ENCODE measurements around the gene OXCT1. TPM values are rescaled to one million over a fixed set of nuclear protein-coding genes. Genes with fewer than 3 reads are reported as not detected.

Gene OXCT1
- total RNA-seq, 2 donors from 2014 or later = 32.8 to 161 TPM

DNA sequence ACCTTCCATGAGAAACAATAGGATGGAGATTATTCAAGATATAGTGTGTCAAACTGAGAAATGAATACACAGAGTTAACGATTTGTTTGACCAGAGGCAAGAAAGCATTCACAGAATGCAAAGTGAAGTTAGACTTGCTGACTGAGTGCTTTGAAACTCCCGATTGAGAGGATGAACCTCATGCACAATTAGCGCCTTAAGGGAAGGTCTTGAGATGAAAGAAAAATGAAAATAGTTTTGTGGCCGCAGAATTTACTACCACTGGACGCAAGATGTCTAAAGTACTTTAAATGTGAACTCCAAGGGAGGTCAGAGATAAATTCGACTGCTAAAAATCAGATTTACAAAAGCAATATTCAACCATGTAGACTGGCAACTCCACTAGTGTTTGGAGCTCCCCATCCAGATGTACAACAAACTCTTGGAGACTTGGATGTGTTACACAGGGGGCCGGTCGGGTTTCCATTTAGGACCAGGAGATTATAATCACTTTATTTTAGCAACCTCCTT is 33.2 kb upstream of the OXCT1 start:
- H3K36me3 ChIP-seq = no peaks in the 10 kb centered on the region
- peak overlapping the region; percentile 89 to 94 for H3K27ac ChIP-seq
- no peaks in the 10 kb centered on the region for H3K9me3 ChIP-seq
- H3K4me1 ChIP-seq = peaks cover 0 to 30% of the 10 kb centered on the region in 2 donors
- H3K27me3 ChIP-seq = no peaks in the 10 kb centered on the region
- DNase-seq (ENCODE audit: low spot score) = no peak
- TF ChIP-seq CTCF (IDR thresholded peaks at IDR 0.05) = no peak
- H3K4me3 ChIP-seq = peak overlapping the region; percentile 45 to 83

GRCh38 chr5:41896230-41896629 is 26.0 kb upstream of the OXCT1 start:
- H3K36me3 ChIP-seq = no peaks in the 10 kb centered on the region
- H3K27ac ChIP-seq = no peak overlapping the region
- no peaks in the 10 kb centered on the region for H3K4me1 ChIP-seq
- no peak for TF ChIP-seq CTCF (IDR thresholded peaks at IDR 0.05)
- no peaks in the 10 kb centered on the region for H3K9me3 ChIP-seq
- no peak overlapping the region for H3K4me3 ChIP-seq
- no peaks in the 10 kb centered on the region for H3K27me3 ChIP-seq
- DNase-seq (ENCODE audit: low spot score) = no peak

GRCh38 chr5:41893074-41893851 is 23.0 kb upstream of the OXCT1 start:
- Histone ChIP-seq H3K36me3 (no peaks in the 10 kb centered on the region), H3K9me3 (no peaks in the 10 kb centered on the region), H3K27ac (no peak overlapping the region), H3K27me3 (no peaks in the 10 kb centered on the region), H3K4me1 (no peaks in the 10 kb centered on the region), H3K4me3 (no peak overlapping the region)
- no peak for DNase-seq (ENCODE audit: low spot score)
- TF ChIP-seq CTCF (IDR thresholded peaks at IDR 0.05) = no peak

DNA sequence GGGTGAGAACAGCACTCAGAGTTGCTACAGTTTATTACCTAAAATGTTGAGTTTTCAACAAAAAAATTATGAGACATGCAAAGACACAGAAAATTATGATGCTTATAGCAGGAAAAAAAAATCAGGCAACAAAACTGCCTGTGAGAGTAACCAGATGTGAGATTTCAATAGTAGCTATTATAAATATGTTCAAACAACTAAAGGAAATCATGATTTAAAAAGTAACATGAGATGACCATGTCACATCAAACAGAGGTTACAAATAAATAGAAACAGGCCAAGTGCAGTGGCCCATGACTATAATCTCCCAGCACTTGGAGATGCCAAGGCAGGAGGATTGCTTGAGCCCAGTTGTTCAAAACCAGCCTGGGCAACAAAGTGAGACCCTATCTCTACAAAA is 21.8 kb upstream of the OXCT1 start:
- Histone ChIP-seq H3K27ac (no peak overlapping the region), H3K4me1 (no peaks in the 10 kb centered on the region), H3K9me3 (no peaks in the 10 kb centered on the region), H3K27me3 (no peaks in the 10 kb centered on the region), H3K36me3 (no peaks in the 10 kb centered on the region), H3K4me3 (no peak overlapping the region)
- no peak for TF ChIP-seq CTCF (IDR thresholded peaks at IDR 0.05)
- DNase-seq (ENCODE audit: low spot score) = no peak

DNA sequence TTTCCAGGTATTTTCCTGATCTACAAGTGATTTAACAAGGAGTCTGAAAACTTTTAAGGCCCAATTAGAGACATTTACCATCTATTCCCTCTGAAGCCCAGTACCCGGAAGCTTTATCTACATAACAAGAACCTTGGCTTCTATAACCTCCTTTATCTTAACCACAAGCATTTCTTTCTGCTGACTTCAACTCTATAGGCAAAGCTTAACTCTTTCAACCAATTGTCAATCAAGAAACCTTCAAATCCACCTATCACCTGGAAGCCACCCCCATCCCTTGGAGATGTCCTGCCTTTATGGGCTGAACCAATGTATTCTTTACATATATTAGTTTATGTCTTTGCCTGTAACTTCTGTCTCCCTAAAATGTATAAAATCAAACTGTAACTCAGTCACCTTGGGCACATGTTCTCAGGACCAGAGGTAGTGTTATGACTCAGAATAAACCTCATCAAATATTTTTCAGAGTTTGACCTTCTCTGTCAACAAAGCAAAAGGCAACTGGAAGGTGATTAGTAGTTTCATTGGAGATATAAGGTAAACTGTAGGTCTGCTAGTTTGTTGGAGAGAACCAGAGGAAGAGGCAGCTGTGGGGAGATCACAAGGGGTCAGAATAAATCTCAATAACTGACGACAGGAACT is 21.0 kb upstream of the OXCT1 start:
- H3K9me3 ChIP-seq = no peaks in the 10 kb centered on the region
- no peak overlapping the region for H3K27ac ChIP-seq
- no peak for DNase-seq (ENCODE audit: low spot score)
- no peak for TF ChIP-seq CTCF (IDR thresholded peaks at IDR 0.05)
- no peaks in the 10 kb centered on the region for H3K36me3 ChIP-seq
- H3K4me1 ChIP-seq = no peaks in the 10 kb centered on the region
- no peaks in the 10 kb centered on the region for H3K27me3 ChIP-seq
- no peak overlapping the region for H3K4me3 ChIP-seq

Measured in right atrium auricular region (tissue), 2 donors.